Epithelial cell of proximal tubule (primary cell): Measurements from ENCODE around the gene THAP11. TPM values are rescaled to one million over a fixed set of nuclear protein-coding genes. Genes with fewer than 3 reads are reported as not detected.

Experiments used
- DNase-seq: peaks from one replicate; pipeline ENCODE4 v3.0.0-alpha.2; 2011; ENCODE audit warnings: low read depth
- H3K4me3 ChIP-seq: 2 replicates; pipeline ENCODE4 v1.5.1; 2011; ENCODE audit warnings: low read depth, mild to moderate bottlenecking, low read length
- total RNA-seq: library from RNA; depleted of rRNA; stranded (reverse); fragments of >200 nt; gene quantifications from 2 replicates; pipeline ENCODE4 v1.2.3, GENCODE V29; 2015
- TF ChIP-seq, protein P1 (sequence below): conservative IDR thresholded peaks from 2 replicates; pipeline ENCODE4 v1.5.1; 2012; ENCODE audit warnings: low read depth, mild to moderate bottlenecking, low read length

Gene THAP11
- total RNA-seq, 1 donor from 2014 or later, result 33.7 TPM

GRCh38 chr16:67892375-67892774 lies 50.3 kb downstream of the THAP11 start:
- TF ChIP-seq, protein P1, sequence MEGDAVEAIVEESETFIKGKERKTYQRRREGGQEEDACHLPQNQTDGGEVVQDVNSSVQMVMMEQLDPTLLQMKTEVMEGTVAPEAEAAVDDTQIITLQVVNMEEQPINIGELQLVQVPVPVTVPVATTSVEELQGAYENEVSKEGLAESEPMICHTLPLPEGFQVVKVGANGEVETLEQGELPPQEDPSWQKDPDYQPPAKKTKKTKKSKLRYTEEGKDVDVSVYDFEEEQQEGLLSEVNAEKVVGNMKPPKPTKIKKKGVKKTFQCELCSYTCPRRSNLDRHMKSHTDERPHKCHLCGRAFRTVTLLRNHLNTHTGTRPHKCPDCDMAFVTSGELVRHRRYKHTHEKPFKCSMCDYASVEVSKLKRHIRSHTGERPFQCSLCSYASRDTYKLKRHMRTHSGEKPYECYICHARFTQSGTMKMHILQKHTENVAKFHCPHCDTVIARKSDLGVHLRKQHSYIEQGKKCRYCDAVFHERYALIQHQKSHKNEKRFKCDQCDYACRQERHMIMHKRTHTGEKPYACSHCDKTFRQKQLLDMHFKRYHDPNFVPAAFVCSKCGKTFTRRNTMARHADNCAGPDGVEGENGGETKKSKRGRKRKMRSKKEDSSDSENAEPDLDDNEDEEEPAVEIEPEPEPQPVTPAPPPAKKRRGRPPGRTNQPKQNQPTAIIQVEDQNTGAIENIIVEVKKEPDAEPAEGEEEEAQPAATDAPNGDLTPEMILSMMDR, result no peak
- DNase-seq, result no peak
- peak overlapping the region; percentile 56 for H3K4me3 ChIP-seq

- peak within 1 kb of the TSS; percentile 98 for H3K4me3 ChIP-seq
- TF ChIP-seq, protein P1, result no peak
- no peak for DNase-seq
Measured at GRCh38 chr16:67892899-67893742, 51.0 kb downstream of the THAP11 start, which contains the start of gene PSKH1. Gene PSKH1 (plus strand): TSS chr16:67893254. CDS start chr16:67908750, 15,496 bp downstream.

Other genes starting within 250 kb of the THAP11 start
- gene CARMIL2, start 197.2 kb upstream of the THAP11 start, total RNA-seq, result 1.3 and 2.7 TPM in 2 replicates
- gene ACD, start 182.1 kb upstream of the THAP11 start, total RNA-seq, result 71.6 and 73.2 TPM in 2 replicates
- 13.3 and 15.9 TPM in 2 replicates for gene PARD6A, start 181.4 kb upstream of the THAP11 start, total RNA-seq
- 12.2 and 17.4 TPM in 2 replicates for gene ENKD1, start 175.6 kb upstream of the THAP11 start, total RNA-seq
- gene C16orf86, start 175.5 kb upstream of the THAP11 start, total RNA-seq, result 4.7 and 5.9 TPM in 2 replicates
- 16.1 and 20.1 TPM in 2 replicates for gene GFOD2, start 123.0 kb upstream of the THAP11 start, total RNA-seq
- 4.0 and 5.3 TPM in 2 replicates for gene RANBP10, start 35.8 kb upstream of the THAP11 start, total RNA-seq
- gene TSNAXIP1, start 35.4 kb upstream of the THAP11 start, total RNA-seq, result 0.07 and 0.52 TPM in 2 replicates
- 219 and 549 TPM in 2 replicates for gene NUTF2, start 4.6 kb downstream of the THAP11 start, total RNA-seq
- 36.3 and 40.4 TPM in 2 replicates for gene CENPT, start 5.4 kb downstream of the THAP11 start, total RNA-seq
- 61.1 and 61.2 TPM in 2 replicates for gene EDC4, start 30.7 kb downstream of the THAP11 start, total RNA-seq
- 0.46 TPM in 1 of 2 replicates, not detected in the other for gene NRN1L, start 42.6 kb downstream of the THAP11 start, total RNA-seq
- 6.7 and 8.1 TPM in 2 replicates for gene PSKH1, start 50.9 kb downstream of the THAP11 start, total RNA-seq
- gene CTRL, start 89.5 kb downstream of the THAP11 start, total RNA-seq, result 1.6 and 2.1 TPM in 2 replicates
- 54.1 and 58.1 TPM in 2 replicates for gene PSMB10, start 94.5 kb downstream of the THAP11 start, total RNA-seq
- 7.5 TPM in 2 replicates for gene LCAT, start 101.8 kb downstream of the THAP11 start, total RNA-seq
- gene SLC12A4, start 126.3 kb downstream of the THAP11 start, total RNA-seq, result 46.8 and 50.7 TPM in 2 replicates
- not detected in 2 replicates for gene DPEP3, start 138.2 kb downstream of the THAP11 start, total RNA-seq
- gene DPEP2, start 157.2 kb downstream of the THAP11 start, total RNA-seq, result not detected in 2 replicates
- gene DPEP2NB, start 173.6 kb downstream of the THAP11 start, total RNA-seq, result not detected in 2 replicates
- 5.3 and 11.8 TPM in 2 replicates for gene DDX28, start 180.9 kb downstream of the THAP11 start, total RNA-seq
- gene DUS2, start 181.0 kb downstream of the THAP11 start, total RNA-seq, result 20.9 and 28.5 TPM in 2 replicates
- gene NFATC3, start 243.1 kb downstream of the THAP11 start, total RNA-seq, result 15.8 and 24.7 TPM in 2 replicates